GM21526 (cell line): ENCODE measurements around the gene R3HCC1L.
"Not testable (repeated sequence)": the region's sequence is repeated elsewhere in the genome, so short reads cannot be mapped to it uniquely, and the experiment has no call there.

Source experiments
- ATAC-seq: cut with Tn5 transposase; IDR thresholded peaks from one replicate; pipeline ENCODE4 v1.9.1; 2021; ENCODE audit warnings: moderate library complexity; ENCODE audit not compliant: unreplicated experiment, low FRiP score

R3HCC1L gene

DNA sequence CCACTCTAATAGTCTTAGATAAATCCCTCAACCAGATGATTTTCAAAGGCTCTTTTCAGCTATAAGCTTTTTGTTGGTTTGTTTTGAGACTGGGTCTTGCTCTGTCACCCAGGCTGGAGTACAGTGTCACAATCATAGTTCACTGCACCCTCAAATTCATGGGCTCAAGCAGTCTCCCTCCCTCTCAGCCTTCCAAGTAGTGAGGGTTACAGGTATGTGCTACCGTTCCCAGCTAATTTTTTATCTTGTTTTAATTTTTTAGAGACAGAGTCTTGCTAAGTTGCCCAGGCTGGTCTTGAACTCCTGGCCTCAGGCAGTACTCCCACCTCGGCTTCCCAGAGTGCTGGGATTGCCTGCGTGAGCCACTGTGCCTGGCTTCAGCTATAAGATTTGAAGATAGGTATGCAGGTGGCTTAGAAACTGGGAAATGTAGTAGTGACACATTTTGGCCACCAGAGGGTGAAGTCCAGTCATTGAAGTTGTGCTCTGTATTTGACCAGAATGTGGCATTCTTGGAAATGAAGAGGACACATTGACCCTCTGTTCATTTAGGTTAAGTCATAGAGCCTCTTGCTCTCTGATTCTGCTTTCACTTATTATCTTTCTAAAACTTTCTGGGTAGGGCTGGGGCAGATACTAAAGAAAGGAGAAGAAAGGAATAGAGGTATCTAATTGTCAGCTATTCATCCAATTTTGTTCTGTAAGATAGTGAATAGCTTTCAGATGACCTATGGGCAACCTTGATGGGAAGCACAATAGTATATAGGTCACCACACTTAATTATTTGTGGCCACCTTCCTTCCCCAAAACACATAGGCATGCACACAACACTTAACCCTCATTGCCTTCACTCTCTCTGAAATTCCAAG, 36.0 kb downstream of the R3HCC1L start:
- no peak for ATAC-seq

GRCh38 chr10:98172073-98172472, 37.6 kb downstream of the R3HCC1L start:
- ATAC-seq: no peak

- ATAC-seq: no peak
Measured at GRCh38 chr10:98172495-98172894, 38.0 kb downstream of the R3HCC1L start.

- ATAC-seq: no peak
Measured at GRCh38 chr10:98173260-98173659, 38.8 kb downstream of the R3HCC1L start.

GRCh38 chr10:98182351-98182915, 48.0 kb downstream of the R3HCC1L start:
- not testable (repeated sequence) for ATAC-seq

- no peak for ATAC-seq
Measured at GRCh38 chr10:98186681-98187080, 52.2 kb downstream of the R3HCC1L start.

DNA sequence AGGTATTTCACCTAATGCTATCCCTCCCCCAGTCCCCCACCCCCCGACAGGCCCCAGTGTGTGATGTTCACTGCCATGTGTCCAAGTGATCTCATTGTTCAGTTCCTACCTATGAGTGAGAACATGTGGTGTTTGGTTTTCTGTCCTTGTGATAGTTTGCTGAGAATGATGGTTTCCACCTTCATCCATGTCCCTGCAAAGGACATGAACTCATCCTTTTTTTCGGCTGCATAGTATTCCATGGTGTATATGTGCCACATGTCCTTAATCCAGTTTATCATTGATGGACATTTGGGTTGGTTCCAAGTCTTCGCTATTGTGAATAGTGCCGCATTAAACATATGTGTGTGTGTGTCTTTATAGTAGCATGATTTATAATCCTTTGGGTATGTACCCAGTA, 56.3 kb downstream of the R3HCC1L start:
- ATAC-seq: not testable (repeated sequence)

DNA sequence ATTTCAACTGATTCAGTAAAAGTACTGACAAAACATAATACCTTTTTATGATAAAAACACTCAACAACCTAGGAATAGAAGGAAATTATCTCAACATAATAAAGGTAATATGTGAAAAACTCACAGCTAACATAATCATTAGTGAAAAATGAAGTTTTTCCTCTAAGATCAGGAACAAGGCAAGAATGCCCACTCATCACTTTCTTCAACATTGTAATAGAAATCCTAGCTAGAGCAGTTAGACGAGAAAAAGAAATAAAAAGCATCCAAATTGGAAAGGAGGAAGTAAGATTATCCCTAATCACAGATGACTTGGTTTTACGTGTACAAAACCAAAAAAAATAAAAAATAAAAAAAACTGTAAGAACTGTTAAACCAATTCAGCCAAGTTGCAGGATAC, 58.6 kb downstream of the R3HCC1L start:
- ATAC-seq: no peak

DNA sequence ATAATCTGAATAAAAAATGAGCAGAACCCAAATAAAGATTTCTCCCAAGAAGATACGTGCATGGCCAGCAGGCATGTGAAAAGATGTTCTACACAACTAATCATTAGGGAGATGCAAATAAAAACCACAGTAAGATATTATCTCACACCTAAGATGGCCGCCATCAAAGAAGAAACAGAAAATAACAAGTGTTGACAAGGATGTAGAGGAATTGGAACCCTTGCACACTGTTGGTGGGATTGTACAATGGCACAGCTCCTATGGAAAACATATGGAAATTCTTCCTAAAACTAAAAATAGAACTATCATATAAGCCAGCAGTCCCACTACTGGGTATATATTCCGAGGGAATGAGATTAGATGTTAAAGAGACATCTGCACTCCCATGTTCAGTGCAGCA, 60.2 kb downstream of the R3HCC1L start:
- ATAC-seq: no peak

DNA sequence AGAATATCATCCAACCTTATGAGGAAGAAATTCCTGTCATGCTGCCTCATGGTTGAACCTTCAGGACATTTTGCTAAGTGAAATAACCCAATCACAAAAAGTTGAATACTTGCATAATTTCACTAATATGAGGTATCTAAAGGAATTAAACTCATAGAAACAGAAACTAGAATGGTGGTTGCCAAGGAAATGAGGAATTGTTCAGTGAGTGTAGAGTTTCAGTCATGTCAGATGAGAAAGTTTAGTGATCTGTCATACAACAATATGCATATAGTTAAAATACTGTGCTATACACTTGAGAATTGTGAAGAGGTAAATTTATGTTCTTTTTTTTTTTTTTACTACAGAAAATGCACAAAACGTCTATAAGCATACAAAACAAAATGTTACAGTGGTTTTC, 60.7 kb downstream of the R3HCC1L start:
- ATAC-seq: no peak

DNA sequence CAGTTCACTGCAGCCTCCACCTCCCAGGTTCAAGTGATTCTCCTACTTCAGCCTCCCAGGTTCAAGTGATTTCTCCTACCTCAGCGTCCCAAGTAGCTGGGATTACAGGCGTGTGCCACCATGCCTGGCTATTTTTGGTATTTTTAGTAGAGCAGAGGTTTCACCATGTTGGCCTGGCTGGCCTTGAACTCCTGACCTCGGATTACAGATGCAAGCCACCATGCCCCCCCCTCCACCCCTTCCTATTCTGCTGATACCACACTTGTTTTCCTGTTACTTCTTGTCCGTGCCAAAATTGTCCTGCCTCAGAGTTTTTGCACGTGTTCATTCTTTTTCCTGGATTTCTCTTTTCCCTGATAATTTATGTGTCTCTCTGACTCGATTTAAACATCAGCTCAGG, 62.5 kb downstream of the R3HCC1L start:
- no peak for ATAC-seq

- ATAC-seq: no peak
Measured at GRCh38 chr10:98201760-98202159, 67.3 kb downstream of the R3HCC1L start.

DNA sequence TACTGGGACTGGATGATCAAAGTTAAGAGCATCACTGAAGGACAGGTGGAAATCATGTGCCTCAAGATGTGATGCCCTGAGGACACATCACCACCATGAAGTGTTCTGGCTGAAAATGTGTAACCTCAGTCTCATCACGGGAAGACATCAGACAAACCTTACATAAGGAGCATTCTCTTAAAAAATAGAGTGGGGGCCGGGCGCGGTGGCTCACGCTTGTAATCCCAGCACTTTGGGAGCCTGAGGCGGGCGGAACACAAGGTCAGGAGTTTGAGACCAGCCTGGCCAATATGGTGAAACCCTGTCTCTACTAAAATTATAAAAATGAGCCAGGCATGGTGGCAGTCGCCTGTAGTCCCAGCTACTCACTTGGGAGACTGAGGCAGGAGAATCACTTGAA, 67.9 kb downstream of the R3HCC1L start:
- ATAC-seq: no peak

GRCh38 chr10:98205351-98205750, 70.9 kb downstream of the R3HCC1L start:
- no peak for ATAC-seq

GRCh38 chr10:98208925-98209324, 74.5 kb downstream of the R3HCC1L start:
- no peak for ATAC-seq

DNA sequence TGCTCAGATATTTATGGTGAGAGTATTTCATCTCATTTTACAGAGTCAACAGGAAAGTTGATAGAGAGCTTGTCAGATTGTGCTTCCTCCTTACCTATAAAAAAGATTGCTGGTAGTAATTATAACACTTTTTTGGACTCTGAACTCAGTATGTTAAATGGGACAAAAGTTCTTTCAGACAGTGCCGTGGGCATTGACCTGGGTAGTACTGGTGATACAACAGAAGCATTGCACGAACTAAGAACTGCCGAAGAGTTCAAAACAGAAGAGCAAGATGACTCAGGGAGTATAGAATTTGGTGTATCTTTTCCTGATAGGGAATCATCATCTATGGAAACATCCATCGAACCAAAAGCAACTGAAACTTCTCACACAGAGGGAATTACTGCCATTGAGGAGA, 75.0 kb downstream of the R3HCC1L start:
- no peak for ATAC-seq

DNA sequence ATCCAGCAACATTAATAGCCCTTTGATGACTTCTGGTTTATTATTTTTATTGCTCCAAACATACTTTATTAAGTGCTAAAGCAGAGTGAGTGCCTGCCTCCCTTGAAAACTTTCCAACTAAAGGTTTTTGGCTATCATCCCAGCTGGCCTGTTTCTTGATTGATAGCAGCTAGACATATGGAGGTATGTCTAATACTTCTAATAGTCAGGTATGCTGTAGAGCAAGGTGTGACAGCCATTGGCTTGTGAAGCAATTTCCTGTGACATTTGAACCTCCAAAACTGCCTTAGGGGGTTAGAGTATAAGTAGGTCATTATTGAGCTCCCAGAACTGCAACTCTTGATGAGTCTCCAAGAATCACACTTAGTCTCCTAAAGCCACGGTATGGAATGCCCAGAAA, 77.7 kb downstream of the R3HCC1L start:
- no peak for ATAC-seq

DNA sequence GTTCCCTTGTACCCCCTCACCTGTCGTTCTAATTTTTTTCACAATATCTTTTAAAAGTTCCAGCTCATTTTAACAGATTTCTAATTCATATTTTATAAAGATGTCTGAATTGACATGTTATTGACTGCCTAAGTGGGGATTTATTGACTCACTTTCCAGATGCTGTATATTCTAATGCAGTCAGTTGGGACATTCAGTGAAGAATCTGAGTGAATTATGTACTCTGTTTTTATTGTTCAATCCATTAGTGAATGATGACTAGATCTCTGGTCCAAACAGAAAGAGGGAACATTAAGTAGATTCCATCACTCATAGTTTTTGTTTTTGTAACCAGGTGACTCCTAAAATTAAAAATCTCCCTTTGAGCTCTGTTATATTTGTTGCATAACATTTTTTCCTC, 79.3 kb downstream of the R3HCC1L start:
- ATAC-seq: no peak

- no peak for ATAC-seq
Measured at GRCh38 chr10:98215373-98215772, 80.9 kb downstream of the R3HCC1L start.

DNA sequence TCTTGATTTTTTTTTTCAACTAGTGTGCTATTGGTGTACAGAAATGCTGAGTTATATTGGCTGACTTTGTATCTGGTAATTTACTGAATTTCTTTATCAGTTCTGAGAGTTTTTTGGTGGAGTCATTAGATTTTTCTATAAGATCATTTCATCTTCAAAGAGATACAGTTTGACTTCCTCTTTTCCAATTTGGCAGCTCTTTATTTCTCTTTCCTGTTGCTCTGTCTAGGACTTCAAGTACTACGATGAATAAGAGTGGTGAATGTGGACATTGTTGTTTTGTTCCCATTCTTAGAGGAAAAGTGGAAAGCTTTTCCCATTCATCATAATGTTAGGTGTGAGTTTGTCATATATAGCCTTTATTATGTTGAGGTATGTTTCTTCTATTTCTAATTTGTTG, 83.3 kb downstream of the R3HCC1L start:
- no peak for ATAC-seq

GRCh38 chr10:98223874-98224273, 89.4 kb downstream of the R3HCC1L start:
- no peak for ATAC-seq

DNA sequence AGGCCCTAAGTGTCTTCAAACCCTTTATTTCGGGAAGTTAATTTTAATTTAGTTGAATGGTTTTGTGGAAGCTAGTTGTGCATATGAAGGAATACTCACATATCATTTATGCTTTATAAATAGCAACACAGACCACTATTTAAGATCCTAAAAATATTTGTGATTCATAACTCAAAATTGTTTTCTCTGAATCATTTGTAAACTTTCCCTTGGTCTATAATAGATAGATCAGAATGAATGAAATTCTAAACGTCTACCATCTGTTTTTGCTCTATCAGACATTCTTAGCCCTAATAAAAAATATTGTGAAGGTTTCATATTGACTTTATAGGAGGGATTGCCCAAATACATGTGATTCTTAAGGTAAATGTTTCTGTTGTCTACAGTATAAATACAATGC, 90.1 kb downstream of the R3HCC1L start:
- ATAC-seq: no peak
